ENCODE measurements around the gene GIMAP1. TPM values are rescaled to one million over a fixed set of nuclear protein-coding genes. Genes with fewer than 3 reads are reported as not detected.
"Not testable (repeated sequence)": the region's sequence is repeated elsewhere in the genome, so short reads cannot be mapped to it uniquely, and the experiment has no call there.

The GIMAP1 gene
- total RNA-seq (1 to 10 TPM in 2 of 6 donors, under 1 TPM in 4; 0.39 to 1.5 (median 0.84) TPM), polyA plus RNA-seq (1 to 10 TPM; 1.5 to 2.0 TPM)

DNA sequence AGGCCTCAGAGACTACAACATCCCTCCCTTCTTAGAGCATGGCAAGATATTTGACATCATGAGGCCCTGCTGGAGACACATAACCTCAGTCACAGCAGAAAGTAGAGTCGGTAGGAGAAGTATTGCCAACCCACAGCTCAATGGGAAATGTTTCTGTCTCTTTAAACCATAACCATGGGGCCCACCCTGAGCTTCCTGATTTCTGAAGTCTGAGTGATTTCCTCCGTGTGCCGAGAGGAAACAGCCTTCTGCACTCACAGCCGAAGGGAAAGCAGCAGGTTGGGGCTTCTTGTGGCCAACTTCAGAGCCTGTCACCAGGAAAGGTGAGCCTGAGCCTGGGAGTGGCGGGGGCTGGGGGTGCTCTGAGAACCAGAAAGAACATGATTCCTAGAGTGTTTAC, at the start of gene GIMAP1:
Gene GIMAP1, plus strand, starts transcription at position 246 of the 400 bp plus-strand sequence. CDS start 2,435 bp downstream, outside the sequence.
- no peak for FAIRE-seq
- Histone ChIP-seq H3K4me1 (no peaks in the 10 kb centered on the region), H3K27ac (peak within 1 kb of the TSS in 1 of 4 donors; percentile 12), H3K27me3 (no peaks in the 10 kb centered on the region), H3K9me3 (no peaks in the 10 kb centered on the region), H3K4me3 (peak within 1 kb of the TSS in 1 of 4 donors; percentile 33), H3K36me3 (no peaks in the 10 kb centered on the region)
- peak in 2 of 4 donors; percentile 62 to 69 for ATAC-seq
- DNase-seq = no peak
- WGBS, 2 donors = 49 to 55% methylated on average over 5 of the region's 5 CpGs
- intact Hi-C loops (cut with DNase I) = no loop called here
- TF ChIP-seq, protein P1, sequence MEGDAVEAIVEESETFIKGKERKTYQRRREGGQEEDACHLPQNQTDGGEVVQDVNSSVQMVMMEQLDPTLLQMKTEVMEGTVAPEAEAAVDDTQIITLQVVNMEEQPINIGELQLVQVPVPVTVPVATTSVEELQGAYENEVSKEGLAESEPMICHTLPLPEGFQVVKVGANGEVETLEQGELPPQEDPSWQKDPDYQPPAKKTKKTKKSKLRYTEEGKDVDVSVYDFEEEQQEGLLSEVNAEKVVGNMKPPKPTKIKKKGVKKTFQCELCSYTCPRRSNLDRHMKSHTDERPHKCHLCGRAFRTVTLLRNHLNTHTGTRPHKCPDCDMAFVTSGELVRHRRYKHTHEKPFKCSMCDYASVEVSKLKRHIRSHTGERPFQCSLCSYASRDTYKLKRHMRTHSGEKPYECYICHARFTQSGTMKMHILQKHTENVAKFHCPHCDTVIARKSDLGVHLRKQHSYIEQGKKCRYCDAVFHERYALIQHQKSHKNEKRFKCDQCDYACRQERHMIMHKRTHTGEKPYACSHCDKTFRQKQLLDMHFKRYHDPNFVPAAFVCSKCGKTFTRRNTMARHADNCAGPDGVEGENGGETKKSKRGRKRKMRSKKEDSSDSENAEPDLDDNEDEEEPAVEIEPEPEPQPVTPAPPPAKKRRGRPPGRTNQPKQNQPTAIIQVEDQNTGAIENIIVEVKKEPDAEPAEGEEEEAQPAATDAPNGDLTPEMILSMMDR (IDR thresholded peaks at IDR 0.05) = no peak

DNA sequence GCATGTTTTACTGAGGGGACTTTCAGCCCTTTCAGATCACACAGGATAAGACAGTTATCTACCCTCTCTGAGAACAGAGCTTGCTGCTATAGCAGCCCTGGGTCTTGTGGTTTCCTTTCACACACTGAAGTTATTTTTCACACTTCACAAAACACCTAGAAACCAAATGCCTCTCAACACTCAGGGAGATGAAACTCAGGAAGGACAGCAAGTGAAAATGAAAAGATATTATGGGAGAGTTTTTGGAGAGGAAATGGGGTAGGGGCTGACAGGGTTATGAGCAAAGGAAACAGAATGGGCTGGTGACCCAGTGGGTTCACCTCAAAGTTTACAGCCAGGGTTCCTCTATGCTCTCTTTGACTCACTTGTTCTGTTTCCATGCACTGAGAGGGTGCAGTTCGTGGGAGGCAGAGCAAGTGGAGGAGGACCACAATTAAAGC, 47.9 kb upstream of the GIMAP1 start:
- H3K9me3 ChIP-seq = no peaks in the 10 kb centered on the region
- FAIRE-seq = no peak
- H3K27ac ChIP-seq = no peak overlapping the region
- ATAC-seq = no peak
- no peaks in the 10 kb centered on the region for H3K36me3 ChIP-seq
- no peak overlapping the region for H3K4me3 ChIP-seq
- H3K27me3 ChIP-seq = no peaks in the 10 kb centered on the region
- no peak for DNase-seq
- TF ChIP-seq, protein P1 (IDR thresholded peaks at IDR 0.05) = no peak
- no peaks in the 10 kb centered on the region for H3K4me1 ChIP-seq
- WGBS, 2 donors = 24 to 42% methylated on average over 1 of the region's 1 CpG
- intact Hi-C loops (cut with DNase I) = no loop called here

DNA sequence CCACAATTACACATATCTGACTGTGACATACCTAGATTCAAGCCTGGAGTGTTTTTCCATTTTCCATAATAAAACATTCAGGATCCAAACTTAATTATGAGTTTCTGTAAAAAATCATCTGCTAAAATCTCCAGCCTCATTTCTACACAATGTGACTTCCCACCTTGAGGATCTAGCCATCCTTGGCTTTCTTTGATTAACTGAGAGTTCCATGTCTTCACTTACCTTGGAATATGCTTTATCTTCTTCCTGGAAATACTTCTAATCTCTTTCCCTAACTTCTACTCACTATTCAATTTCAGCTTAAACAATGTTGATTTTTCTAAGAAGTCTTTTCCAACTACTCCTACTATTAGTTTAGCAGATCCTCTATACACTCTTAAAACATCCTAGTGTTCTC, 47.4 kb upstream of the GIMAP1 start:
- H3K36me3 ChIP-seq = no peaks in the 10 kb centered on the region
- intact Hi-C loops (cut with DNase I) = no loop called here
- no peaks in the 10 kb centered on the region for H3K9me3 ChIP-seq
- no peak overlapping the region for H3K4me3 ChIP-seq
- no peaks in the 10 kb centered on the region for H3K27me3 ChIP-seq
- no peak for DNase-seq
- no peak for ATAC-seq
- H3K27ac ChIP-seq = no peak overlapping the region
- H3K4me1 ChIP-seq = no peaks in the 10 kb centered on the region
- TF ChIP-seq, protein P1 (IDR thresholded peaks at IDR 0.05) = no peak
- FAIRE-seq = no peak

DNA sequence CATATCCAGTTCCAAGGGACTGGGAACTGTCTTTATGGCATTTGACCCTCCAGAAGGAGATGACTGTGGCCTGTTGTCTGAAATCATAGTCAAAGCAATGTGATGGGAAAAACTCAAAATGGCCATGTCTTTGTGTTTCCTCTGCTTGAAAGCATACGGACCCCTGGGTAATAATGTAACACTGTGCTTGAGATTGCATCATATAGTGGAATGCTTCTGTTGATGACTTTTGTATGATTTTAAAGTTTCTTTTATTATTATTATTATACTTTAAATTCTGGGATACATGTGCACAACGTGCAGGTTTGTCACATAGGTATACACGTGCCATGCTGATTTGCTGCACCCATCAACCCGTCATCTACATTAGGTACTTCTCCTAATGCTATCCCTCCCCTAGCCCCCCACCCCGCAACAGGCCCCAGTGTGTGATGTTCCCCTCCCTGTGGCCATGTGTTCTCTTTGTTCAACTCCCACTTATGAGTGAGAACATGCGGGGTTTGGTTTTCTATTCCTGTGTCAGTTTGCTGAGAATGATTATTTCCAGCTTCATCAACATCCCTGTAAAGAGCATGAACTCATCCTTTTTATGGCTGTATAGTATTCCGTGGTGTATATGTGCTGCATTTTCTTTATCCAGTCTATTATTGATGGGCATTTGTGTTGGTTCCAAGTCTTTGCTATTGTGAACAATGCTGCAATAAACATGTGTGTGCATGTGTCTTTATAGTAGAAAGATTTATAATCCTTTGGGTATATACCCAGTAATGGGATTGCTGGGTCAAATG, 44.4 kb upstream of the GIMAP1 start:
- H3K4me1 ChIP-seq; intact Hi-C loops (cut with DNase I); H3K9me3 ChIP-seq; H3K27me3 ChIP-seq; FAIRE-seq; H3K36me3 ChIP-seq; ATAC-seq; H3K27ac ChIP-seq; H3K4me3 ChIP-seq; DNase-seq: not testable (repeated sequence)
- WGBS, 2 donors = 64 to 74% methylated on average over 7 of the region's 7 CpGs

DNA sequence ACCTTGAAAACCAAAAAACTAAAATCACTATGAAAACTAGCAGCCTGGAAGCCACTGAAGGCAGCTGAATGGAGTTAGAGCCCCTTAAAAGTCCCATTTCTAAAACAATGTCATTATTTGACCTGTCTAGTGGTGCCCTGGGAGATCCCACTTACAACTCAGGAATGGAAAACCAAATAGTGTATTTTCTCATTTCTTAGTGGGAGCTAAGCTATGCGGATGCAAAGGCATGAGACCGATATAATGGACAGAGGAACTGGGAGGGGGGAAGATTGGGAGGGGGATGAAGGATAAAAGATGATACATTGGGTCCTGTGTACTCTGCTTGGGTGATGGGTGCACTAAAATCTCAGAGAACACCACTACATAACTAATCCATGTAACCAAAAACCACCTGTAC, 40.7 kb upstream of the GIMAP1 start:
- WGBS, 2 donors = 68 to 80% methylated on average over 2 of the region's 2 CpGs
- intact Hi-C loops (cut with DNase I) = no loop called here
- TF ChIP-seq, protein P1 (IDR thresholded peaks at IDR 0.05) = no peak
- no peak for ATAC-seq
- no peak for DNase-seq
- H3K4me1 ChIP-seq = no peaks in the 10 kb centered on the region
- FAIRE-seq = no peak
- no peak overlapping the region for H3K27ac ChIP-seq
- H3K9me3 ChIP-seq = no peaks in the 10 kb centered on the region
- no peak overlapping the region for H3K4me3 ChIP-seq
- H3K27me3 ChIP-seq = no peaks in the 10 kb centered on the region
- H3K36me3 ChIP-seq = no peaks in the 10 kb centered on the region

DNA sequence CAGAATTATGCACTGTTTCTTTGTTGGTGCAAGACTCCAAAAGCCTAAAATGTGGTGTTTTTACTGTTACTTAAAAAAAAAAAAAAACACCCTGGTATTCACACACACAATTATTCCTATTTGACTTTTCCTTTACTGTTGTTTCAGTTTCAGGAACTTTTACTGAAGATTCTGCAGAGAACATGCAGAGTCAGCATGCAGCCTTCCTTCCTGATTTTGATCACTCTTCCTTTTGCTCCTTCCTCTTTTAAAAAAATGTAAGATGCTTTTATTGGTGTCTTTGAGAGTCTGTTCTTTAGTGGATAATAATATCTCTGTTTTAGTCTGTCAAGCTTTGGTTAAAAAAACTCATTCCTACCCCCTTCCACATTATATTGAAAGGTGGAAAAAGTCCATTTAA, 40.1 kb upstream of the GIMAP1 start:
- H3K27ac ChIP-seq; H3K36me3 ChIP-seq; H3K9me3 ChIP-seq; H3K4me1 ChIP-seq; intact Hi-C loops (cut with DNase I); H3K27me3 ChIP-seq; DNase-seq; FAIRE-seq; H3K4me3 ChIP-seq: not testable (repeated sequence)
- peak in 1 of 4 donors; percentile 29 for ATAC-seq

DNA sequence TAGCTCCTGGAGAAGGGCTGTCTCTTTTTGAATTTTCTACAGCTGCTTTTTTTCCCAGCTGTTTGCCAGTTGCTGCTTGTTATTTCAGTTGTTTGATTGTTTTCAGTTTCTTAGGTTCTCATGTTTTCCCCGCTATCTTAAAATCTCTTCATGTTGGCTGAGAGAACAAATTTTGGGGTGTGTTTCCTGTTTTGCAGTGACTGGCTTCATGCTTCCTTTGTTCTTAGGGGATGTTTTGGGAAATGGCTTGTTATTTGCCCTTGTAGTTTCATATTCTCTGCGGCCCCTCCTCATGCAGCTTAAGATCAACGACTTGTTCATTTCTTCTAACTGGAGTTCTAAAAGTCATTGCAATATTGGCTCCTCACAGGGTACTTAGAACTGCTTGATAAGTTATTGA, 39.6 kb upstream of the GIMAP1 start:
- WGBS, 2 donors = 59 to 65% methylated on average over 3 of the region's 3 CpGs
- H3K27ac ChIP-seq; H3K4me1 ChIP-seq; DNase-seq; ATAC-seq; FAIRE-seq; intact Hi-C loops (cut with DNase I); H3K4me3 ChIP-seq; H3K27me3 ChIP-seq; H3K9me3 ChIP-seq; H3K36me3 ChIP-seq: not testable (repeated sequence)

DNA sequence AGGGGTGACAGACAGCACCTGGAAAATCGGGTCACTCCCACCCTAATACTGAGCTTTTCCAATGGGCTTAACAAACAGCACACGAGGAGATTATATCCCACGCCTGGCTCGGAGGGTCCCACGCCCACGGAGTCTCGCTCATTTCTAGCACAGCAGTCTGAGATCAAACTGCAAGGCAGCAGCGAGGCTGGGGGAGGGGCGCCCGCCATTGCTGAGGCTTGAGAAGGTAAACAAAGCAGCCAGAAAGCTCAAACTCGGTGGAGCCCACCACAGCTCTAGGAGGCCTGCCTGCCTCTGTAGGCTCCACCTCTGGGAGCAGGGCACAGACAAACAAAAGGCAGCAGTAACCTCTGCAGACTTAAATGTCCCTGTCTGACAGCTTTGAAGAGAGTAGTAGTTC, 37.8 kb upstream of the GIMAP1 start:
- H3K4me1 ChIP-seq; H3K9me3 ChIP-seq; DNase-seq; ATAC-seq; H3K27ac ChIP-seq; H3K27me3 ChIP-seq; H3K36me3 ChIP-seq; FAIRE-seq; H3K4me3 ChIP-seq; intact Hi-C loops (cut with DNase I): not testable (repeated sequence)
- WGBS, 2 donors = 56 to 74% methylated on average over 11 of the region's 11 CpGs
